ENCODE data around the gene DUSP6.

- no peak for TF ChIP-seq CTCF (IDR thresholded peaks at IDR 0.05; ENCODE audit: low read depth, low read length, poor library complexity, severe bottlenecking)
- no peak for TF ChIP-seq EZH2phosphoT487 (IDR thresholded peaks at IDR 0.05; ENCODE audit: borderline replicate concordance, low read length)
These were observed 8.0 kb downstream of the DUSP6 start for GRCh38 chr12:89344043-89344861.
